KOPT-K1 (cell line): ENCODE measurements around the gene PRKG1.
"Not testable (repeated sequence)": the region's sequence is repeated elsewhere in the genome, so short reads cannot be mapped to it uniquely, and the experiment has no call there.

ENCODE experiments used
- H3K27ac ChIP-seq: fragments of 200-600 bp; sonication (generic); 2 replicates; pipeline ENCODE4 v1.5.1; 2016; ENCODE audit warnings: antibody characterized with exemption, mild to moderate bottlenecking, low read depth, low read length; ENCODE audit not compliant: poor library complexity, severe bottlenecking
- H3K36me3 ChIP-seq: fragments of 200-600 bp; sonication (generic); 2 replicates; pipeline ENCODE4 v1.5.1; 2017; ENCODE audit warnings: antibody characterized with exemption, mild to moderate bottlenecking, low read length, moderate library complexity; ENCODE audit not compliant: insufficient read depth
- H3K9me3 ChIP-seq: fragments of 200-600 bp; sonication (generic); 2 replicates; pipeline ENCODE4 v1.5.1; 2017; ENCODE audit warnings: antibody characterized with exemption, low read length, mild to moderate bottlenecking; ENCODE audit not compliant: insufficient read depth, poor library complexity, severe bottlenecking

The PRKG1 gene

GRCh38 chr10:51267980-51268570 lies 193.8 kb downstream of the PRKG1 start:
- not testable (repeated sequence) for H3K9me3 ChIP-seq, H3K36me3 ChIP-seq, H3K27ac ChIP-seq

DNA sequence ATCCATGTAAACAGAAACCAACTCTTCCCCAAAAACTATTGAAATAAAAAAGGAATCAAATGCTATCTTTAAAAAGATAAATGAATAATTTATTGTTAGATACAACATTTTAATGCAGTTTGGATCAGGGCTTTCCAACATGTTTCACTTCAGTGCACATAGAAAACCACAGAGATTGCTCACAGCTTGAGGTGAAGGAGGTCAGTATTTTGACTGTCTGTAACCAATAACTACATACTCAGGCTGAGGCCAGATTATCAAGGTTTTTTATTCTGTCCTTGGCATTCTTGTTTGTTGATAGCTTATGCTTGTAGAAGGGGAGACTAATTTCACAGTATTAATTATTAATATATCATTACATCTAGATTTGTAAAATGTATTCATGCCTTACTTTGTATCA lies 195.5 kb downstream of the PRKG1 start:
- H3K36me3 ChIP-seq: no peaks in the 10 kb centered on the region
- no peaks in the 10 kb centered on the region for H3K9me3 ChIP-seq
- no peak overlapping the region for H3K27ac ChIP-seq

DNA sequence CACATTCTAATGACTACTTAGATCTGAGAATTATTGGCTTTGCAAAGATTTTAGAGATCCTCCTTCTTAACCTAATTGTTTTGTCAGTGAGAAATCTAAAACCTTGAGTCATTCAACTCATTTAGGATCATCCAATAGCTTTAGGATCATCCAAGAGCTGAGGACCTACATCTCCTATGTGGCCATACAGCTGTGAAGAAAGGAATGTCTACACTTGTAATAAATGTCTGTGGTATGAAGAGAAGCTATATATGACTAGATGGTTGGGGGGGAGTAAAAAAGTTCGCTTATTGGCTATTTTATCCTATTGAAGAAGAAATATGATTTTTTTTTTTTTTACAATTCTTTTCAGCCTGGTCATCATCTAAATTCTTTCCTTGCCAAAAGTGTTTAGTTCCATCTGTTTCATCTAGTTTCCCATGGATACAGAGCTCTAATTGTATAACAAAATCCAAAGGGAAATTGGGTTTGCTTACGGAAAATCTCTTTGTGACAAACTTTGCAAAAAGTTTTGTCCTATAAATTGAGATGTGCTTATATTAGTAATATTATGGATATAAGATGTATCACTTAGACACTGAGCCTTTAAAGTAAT lies 196.7 kb downstream of the PRKG1 start:
- Histone ChIP-seq H3K27ac (no peak overlapping the region), H3K36me3 (no peaks in the 10 kb centered on the region), H3K9me3 (no peaks in the 10 kb centered on the region)

- not testable (repeated sequence) for H3K27ac ChIP-seq, H3K9me3 ChIP-seq, H3K36me3 ChIP-seq
These were observed 197.8 kb downstream of the PRKG1 start for GRCh38 chr10:51272099-51272498.

DNA sequence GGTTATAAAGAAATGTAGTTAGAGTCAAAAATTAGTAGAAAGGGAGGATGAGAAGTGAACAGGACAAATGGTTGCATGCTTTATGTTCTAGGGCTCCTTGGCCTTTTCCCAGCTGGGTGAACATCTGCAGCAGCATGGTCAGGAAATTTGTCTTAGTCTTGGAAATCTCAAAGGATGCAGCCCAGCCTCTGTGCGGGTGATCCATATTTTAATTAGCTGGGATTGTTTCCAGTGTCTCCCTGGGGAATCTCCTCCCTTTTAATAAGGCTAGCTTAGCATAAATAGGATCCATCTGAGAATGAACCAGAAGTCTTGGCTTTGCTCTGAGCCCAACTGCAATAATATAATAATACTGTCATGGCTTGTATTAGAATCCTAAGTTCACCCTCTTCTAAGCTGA lies 198.3 kb downstream of the PRKG1 start:
- H3K36me3 ChIP-seq: no peaks in the 10 kb centered on the region
- H3K27ac ChIP-seq: no peak overlapping the region
- no peaks in the 10 kb centered on the region for H3K9me3 ChIP-seq

- Histone ChIP-seq H3K27ac (no peak overlapping the region), H3K9me3 (no peaks in the 10 kb centered on the region), H3K36me3 (no peaks in the 10 kb centered on the region)
These were observed 199.3 kb downstream of the PRKG1 start for GRCh38 chr10:51273574-51273973.

DNA sequence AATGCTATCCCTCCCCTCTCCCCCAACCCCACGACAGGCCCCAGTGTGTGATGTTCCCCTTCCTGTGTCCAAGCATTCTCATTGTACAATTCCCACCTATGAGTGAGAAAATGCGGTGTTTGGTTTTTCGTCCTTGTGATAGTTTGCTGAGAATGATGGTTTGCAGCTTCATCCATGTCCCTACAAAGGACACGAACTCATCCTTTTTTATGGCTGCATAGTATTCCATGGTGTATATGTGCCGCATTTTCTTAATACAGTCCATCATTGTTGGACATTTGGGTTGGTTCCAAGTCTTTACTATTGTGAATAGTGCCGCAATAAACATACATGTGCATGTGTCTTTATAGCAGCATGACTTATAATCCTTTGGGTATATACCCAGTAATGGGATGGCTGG lies 201.8 kb downstream of the PRKG1 start:
- H3K27ac ChIP-seq, H3K36me3 ChIP-seq, H3K9me3 ChIP-seq: not testable (repeated sequence)

- H3K27ac ChIP-seq, H3K36me3 ChIP-seq, H3K9me3 ChIP-seq: not testable (repeated sequence)
These were observed 207.1 kb downstream of the PRKG1 start for GRCh38 chr10:51281387-51281786.

GRCh38 chr10:51285601-51286000 lies 211.3 kb downstream of the PRKG1 start:
- Histone ChIP-seq H3K9me3 (no peaks in the 10 kb centered on the region), H3K36me3 (no peaks in the 10 kb centered on the region), H3K27ac (no peak overlapping the region)

DNA sequence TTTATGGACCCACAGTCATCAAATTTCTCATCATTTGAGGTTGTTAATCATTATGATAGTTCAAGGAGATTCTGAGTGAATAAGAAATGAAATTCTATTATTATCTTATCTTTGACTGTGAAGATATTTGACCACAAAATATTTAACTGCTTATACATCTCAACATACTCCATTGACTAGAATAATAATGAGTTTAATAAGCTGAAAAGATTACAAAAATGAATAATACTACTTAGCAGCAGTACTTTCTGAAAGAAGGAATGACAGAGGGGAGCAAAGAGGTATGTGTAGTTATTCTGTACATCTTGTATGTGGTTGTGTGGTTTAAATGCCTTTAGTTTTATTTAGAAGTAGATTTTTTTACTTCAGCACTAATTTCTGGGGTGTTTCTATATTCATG lies 214.2 kb downstream of the PRKG1 start:
- H3K9me3 ChIP-seq: no peaks in the 10 kb centered on the region
- no peak overlapping the region for H3K27ac ChIP-seq
- no peaks in the 10 kb centered on the region for H3K36me3 ChIP-seq

DNA sequence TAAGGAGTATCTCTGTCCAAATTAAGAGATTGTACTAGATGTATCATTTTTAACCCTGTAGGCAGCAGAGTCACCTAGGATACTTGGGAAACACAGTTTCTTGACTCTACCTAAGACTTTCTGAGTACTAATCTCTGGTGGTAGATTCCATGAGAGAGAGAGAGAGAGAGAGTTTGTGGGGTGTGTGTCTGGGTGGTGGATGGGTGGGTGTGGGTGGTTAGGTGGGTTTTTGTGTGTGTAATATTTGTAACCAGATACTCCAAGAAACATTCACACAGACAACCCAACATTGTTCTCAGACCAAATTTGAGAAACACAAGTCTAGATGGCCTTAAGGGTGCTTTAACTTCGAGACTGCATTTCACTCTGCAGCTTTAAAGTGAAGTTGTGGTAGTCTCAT lies 215.2 kb downstream of the PRKG1 start:
- Histone ChIP-seq H3K36me3 (no peaks in the 10 kb centered on the region), H3K9me3 (no peaks in the 10 kb centered on the region), H3K27ac (no peak overlapping the region)

GRCh38 chr10:51291961-51292360 lies 217.7 kb downstream of the PRKG1 start:
- no peaks in the 10 kb centered on the region for H3K36me3 ChIP-seq
- H3K9me3 ChIP-seq: no peaks in the 10 kb centered on the region
- H3K27ac ChIP-seq: no peak overlapping the region

DNA sequence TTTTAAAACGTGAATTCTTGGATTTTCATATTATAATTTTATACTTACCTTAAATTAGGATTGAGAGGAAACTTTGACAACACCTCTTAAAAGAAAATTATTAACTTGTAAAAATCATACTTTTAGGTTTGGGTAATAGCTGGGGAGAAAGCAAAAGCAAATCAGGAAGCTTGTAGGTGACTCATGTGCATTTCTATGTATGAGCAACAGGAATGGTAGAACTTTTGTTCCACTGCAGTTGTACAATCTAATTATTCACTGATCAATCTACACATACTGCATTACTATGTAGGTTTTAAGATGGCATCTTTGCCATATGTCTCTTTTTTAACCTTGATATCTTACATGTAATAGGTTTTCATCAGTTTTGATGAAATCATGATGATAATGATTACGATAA lies 223.2 kb downstream of the PRKG1 start:
- no peak overlapping the region for H3K27ac ChIP-seq
- no peaks in the 10 kb centered on the region for H3K9me3 ChIP-seq
- H3K36me3 ChIP-seq: no peaks in the 10 kb centered on the region

GRCh38 chr10:51300617-51301304 lies 226.5 kb downstream of the PRKG1 start:
- Histone ChIP-seq H3K36me3 (no peaks in the 10 kb centered on the region), H3K9me3 (no peaks in the 10 kb centered on the region), H3K27ac (no peak overlapping the region)

DNA sequence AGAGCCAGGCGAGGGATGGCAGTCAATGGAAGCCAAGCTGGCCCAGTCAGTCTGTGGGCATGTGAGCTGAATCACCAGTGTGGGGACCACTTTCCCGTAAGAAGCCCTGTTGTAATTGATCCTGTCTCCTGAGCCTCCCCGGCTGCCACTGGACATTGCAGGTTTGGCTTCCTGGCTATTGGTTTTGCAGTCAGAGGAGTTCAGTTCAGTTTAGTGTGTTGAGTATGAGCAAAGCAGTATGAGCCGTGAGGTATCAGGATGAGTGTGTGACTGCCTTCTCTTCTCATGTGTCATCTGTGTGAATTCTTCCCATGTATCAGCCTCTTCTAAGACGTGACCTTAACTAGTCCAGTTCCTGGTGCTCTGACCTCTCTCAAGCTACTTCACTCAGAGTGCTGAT lies 227.4 kb downstream of the PRKG1 start:
- Histone ChIP-seq H3K9me3 (no peaks in the 10 kb centered on the region), H3K36me3 (no peaks in the 10 kb centered on the region), H3K27ac (no peak overlapping the region)

DNA sequence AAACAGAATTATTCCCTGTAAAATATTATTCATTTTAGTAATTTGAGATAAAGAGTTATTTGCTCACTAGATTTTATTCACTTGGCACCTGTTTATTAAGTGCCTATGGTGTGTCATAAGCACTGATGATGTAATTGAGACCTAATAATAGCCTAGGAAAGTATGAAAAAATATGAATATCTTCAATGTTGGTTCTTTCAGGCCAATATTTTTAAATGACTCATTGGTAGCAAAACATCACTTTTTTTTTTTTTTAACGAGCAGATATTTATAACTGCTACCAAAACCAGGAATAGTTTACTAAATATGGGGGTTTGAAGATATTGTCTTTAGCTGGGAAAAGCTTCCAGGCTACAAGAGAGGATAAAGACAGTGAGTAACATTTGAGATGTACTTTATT lies 228.0 kb downstream of the PRKG1 start:
- Histone ChIP-seq H3K9me3 (no peaks in the 10 kb centered on the region), H3K36me3 (no peaks in the 10 kb centered on the region), H3K27ac (no peak overlapping the region)
